Fibroblast of villous mesenchyme (primary cell): ENCODE results near the gene WDFY2. TPM values are rescaled to one million over a fixed set of nuclear protein-coding genes. Genes with fewer than 3 reads are reported as not detected.

ENCODE experiments used
- DNase-seq: peaks from one replicate; pipeline ENCODE4 v3.0.0-alpha.2; 2010; ENCODE audit warnings: low read depth
- H3K4me3 ChIP-seq: 2 replicates; pipeline ENCODE4 v1.5.1; 2011; ENCODE audit warnings: low read depth, mild to moderate bottlenecking, low read length
- CTCF ChIP-seq: IDR thresholded peaks from 2 replicates; pipeline ENCODE4 v1.5.1; 2012; ENCODE audit warnings: low read depth, mild to moderate bottlenecking, low read length; ENCODE audit not compliant: insufficient read depth
- total RNA-seq: library from RNA; depleted of rRNA; stranded (reverse); fragments of >200 nt; gene quantifications from 2 replicates; pipeline ENCODE4 v1.2.3, GENCODE V29; 2012

Gene WDFY2
- total RNA-seq, 1 donor, result 6.0 TPM

GRCh38 chr13:51745243-51745642, 161.0 kb downstream of the WDFY2 start:
- no peak for DNase-seq
- TF ChIP-seq CTCF, result no peak
- H3K4me3 ChIP-seq, result no peak overlapping the region

DNA sequence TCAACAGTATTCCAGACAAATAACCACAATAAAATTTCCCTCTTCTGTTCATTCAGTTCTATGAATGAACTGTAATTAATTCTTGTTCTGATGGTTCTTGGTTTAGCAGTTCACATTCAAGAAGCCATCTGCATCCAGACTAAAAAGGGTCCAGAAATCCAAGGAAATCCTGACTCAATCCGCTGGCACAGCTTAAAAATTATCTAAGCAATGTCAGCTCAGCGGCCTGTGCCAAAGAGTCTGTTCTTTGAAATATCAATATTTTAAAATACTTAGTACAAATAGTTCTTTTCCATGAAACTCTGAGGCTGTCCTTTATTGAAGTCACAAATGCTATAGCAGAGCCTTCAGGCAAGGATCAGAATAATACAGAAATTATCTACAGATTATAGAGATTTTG, 162.5 kb downstream of the WDFY2 start:
- H3K4me3 ChIP-seq, result no peak overlapping the region
- TF ChIP-seq CTCF, result no peak
- DNase-seq, result no peak

DNA sequence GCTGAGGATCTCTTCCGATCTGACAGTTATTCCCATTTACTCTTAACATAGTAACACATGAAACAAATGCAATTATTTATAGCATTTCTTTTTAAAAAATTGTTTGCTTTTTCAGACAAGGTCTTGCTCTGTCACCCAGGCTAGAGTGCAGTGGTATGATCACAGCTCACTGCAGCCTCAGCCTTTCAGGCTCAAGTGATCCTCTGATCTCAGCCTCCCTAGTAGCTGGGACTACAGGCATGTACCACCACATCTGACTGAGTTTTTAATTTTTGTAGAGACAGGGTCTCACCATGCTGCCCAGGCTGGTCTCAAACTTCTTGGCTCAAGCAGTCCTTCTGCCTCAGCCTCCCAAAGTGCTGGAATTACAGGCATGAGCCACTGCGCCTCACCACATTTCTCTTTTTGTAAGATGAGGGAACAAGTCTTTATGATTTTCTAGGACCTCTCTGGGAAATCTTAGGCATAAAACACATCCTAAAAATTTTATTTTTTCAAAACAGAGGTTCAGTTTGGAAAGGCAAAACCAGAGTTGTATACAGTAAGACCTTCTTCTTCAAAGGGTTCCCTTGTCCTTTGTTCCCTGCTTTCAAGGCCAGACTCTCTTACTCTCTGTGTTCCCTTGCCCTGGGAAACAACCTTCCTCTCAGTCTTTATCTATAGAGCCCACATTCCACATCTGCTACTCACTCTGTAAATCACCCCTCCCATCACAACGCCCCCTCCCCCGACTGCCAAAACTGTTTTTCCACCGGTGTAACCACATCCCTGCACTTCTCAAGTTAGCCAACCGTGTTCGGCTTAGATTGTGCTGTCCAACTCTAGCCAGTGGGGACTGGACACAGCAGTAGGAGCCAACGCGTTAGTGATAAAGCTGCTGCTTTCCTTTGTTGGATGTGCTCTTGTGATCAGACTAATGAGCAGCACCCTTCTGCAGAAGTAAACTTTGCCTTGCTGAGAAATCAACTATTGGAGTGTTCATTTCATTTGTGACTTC, 163.5 kb downstream of the WDFY2 start:
- H3K4me3 ChIP-seq, result no peak overlapping the region
- DNase-seq, result no peak
- no peak for TF ChIP-seq CTCF

- TF ChIP-seq CTCF, result no peak
- H3K4me3 ChIP-seq, result no peak overlapping the region
- no peak for DNase-seq
Measured at GRCh38 chr13:51756651-51757050, 172.4 kb downstream of the WDFY2 start.

DNA sequence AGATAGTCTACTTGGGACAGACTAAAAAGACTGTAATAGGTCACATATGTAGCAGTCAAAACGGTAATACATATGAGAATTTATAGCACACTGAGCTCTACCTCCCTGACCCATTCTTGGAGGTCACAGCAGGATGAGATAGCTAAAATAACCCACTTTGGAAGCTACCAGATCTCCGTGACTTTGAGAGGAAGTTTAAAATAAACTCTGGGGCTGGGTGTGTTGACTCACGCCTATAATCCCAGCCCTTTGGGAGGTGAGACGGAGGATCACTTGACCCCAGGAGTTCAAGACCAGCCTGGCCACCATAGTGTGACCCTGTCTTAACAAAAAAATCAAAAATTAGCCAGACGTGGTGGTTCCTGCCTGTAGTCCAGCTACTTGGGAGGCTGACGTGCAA, 174.4 kb downstream of the WDFY2 start:
- no peak overlapping the region for H3K4me3 ChIP-seq
- peak; percentile 28 for DNase-seq
- TF ChIP-seq CTCF, result no peak

GRCh38 chr13:51759240-51759639, 175.0 kb downstream of the WDFY2 start:
- H3K4me3 ChIP-seq, result no peak overlapping the region
- no peak for TF ChIP-seq CTCF
- peak; percentile 54 for DNase-seq
